Activated CD4-positive, alpha-beta memory T cell treated with anti-CD3 and anti-CD28 coated beads for 36 hours (primary cell): ENCODE results near the gene ZMAT3. TPM values are rescaled to one million over a fixed set of nuclear protein-coding genes. Genes with fewer than 3 reads are reported as not detected.
"Not testable (repeated sequence)": the region's sequence is repeated elsewhere in the genome, so short reads cannot be mapped to it uniquely, and the experiment has no call there.

Source experiments
- CTCF ChIA-PET: fragments of 350-600 bp; sonication (Branson Sonifier 250); formaldehyde crosslinking; loops from one replicate; lab custom pipeline; 2021; ENCODE audit warnings: antibody characterized with exemption, inconsistent platforms; lab: Charles Lee
- POLR2A ChIA-PET: fragments of 350-600 bp; sonication (Branson Sonifier 250); formaldehyde crosslinking; loops from one replicate; lab custom pipeline; 2021; ENCODE audit warnings: antibody characterized with exemption; lab: Charles Lee
- DNase-seq: peaks from one replicate; pipeline ENCODE4 v3.0.0-alpha.2; 2020
- H3K27ac Mint-ChIP-seq: one replicate; pipeline ENCODE4 v1.8.0; 2021; ENCODE audit warnings: mixed read lengths
- H3K27me3 Mint-ChIP-seq: one replicate; pipeline ENCODE4 v1.8.0; 2021; ENCODE audit warnings: mixed read lengths
- H3K36me3 Mint-ChIP-seq: one replicate; pipeline ENCODE4 v1.8.0; 2021; ENCODE audit warnings: mixed read lengths
- H3K4me1 Mint-ChIP-seq: one replicate; pipeline ENCODE4 v1.8.0; 2021; ENCODE audit warnings: low read depth, mixed read lengths
- H3K4me3 Mint-ChIP-seq: one replicate; pipeline ENCODE4 v1.8.0; 2021; ENCODE audit warnings: mild to moderate bottlenecking, mixed read lengths
- H3K9me3 Mint-ChIP-seq: one replicate; pipeline ENCODE4 v1.8.0; 2021; ENCODE audit warnings: mixed read lengths
- intact Hi-C: fragments of 100-400 bp; cut with micrococcal nuclease; formaldehyde crosslinking; loops from one replicate; pipeline ENCODE4 v1.15.1; 2023
- total RNA-seq, 2 experiments: library from RNA; stranded (reverse); gene quantifications; one replicate each; pipeline ENCODE4 v1.2.3, GENCODE V29; 2021

The ZMAT3 gene, protein sequence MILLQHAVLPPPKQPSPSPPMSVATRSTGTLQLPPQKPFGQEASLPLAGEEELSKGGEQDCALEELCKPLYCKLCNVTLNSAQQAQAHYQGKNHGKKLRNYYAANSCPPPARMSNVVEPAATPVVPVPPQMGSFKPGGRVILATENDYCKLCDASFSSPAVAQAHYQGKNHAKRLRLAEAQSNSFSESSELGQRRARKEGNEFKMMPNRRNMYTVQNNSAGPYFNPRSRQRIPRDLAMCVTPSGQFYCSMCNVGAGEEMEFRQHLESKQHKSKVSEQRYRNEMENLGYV
- total RNA-seq = 1 to 10 TPM; 9.0 TPM

DNA sequence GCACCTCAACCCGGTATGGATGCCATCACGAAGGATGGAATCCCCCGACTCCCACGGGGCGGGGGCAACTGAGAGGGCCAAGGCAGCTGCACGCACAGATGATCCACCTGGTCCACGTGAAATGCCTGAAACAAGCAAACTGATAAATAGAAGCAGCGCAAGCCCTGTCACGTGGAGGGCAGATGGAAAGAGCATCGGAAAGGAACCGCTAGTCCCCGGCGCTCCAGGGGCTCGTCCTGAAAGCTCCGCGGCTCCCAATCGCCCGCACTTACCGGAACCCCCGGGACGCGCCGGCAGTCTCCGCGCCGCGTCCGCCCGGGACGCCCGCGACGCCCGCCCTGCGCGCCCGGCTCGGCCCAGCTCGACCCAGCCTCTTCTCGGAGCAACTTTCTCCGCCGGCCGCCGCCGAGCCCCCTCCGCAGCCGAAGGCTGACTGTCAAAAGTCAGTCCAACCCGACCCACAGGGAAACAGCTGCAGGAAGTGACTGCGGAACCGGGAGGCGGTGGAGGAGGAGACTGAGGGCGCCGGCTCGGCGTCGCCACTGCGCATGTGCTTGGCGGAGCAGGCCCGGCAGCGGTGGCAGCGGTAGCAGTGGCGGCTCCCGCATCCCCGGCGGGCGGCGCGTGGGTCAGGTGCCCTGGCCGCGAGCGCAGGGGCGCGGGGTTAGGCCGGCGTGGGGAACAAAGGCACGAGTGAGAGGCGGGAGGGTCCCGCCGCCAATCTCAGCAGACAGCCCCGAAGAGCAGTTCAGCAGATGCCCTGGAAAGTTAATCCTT lies at the start of gene ZMAT3:
Gene ZMAT3 (minus strand): TSS at position 487 of the 777 bp plus-strand sequence. CDS start 4,057 bp downstream, outside the sequence.
- POLR2A ChIA-PET = interaction anchor here (0.6 to 1.6 kb wide), 7 partner anchors 11 to 253 kb away, joined by 3 to 7 read pairs (median 4); partner anchors contain the start of gene ZNF639
- Mint-ChIP-seq H3K9me3 (no peaks in the 10 kb centered on the region), H3K27ac (peak within 1 kb of the TSS; percentile 89), H3K36me3 (peaks cover 4% of the 10 kb centered on the region), H3K27me3 (no peaks in the 10 kb centered on the region), H3K4me3 (peak within 1 kb of the TSS; percentile 96), H3K4me1 (peaks cover 35% of the 10 kb centered on the region)
- CTCF ChIA-PET = interaction anchor here (1.2 to 4.9 kb wide), 5 partner anchors 12 to 250 kb away, joined by 3 to 34 read pairs (median 15); no protein-coding TSS in a partner anchor
- intact Hi-C loops = loop anchor here (1.0 to 2.0 kb wide), 6 partner anchors 35 to 491 kb away; partner anchors contain the start of genes ACTL6A, MFN1 and ZNF639
- peak; percentile 89 for DNase-seq

DNA sequence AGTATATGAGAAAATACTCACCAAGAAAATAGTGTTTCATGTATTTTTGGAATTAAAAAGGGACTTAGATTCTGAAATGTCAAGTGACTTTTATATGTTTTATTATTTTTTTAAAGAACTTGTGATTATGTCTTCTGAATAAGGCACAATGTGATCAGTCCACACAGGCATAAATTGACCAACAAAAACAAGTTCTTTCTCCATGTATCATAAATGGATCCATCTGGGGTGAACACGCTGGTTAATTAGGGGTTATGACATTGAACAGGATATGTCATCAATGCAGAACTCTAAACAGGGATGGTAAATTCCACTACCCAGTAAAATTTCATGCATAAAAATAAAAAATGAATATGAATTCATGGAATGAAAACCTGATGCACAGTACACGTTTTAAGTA lies 45.2 kb upstream of the ZMAT3 start:
- Mint-ChIP-seq H3K9me3 (peaks cover 4% of the 10 kb centered on the region), H3K36me3 (no peaks in the 10 kb centered on the region), H3K4me1 (no peaks in the 10 kb centered on the region), H3K27ac (no peak overlapping the region), H3K27me3 (peaks cover 18% of the 10 kb centered on the region), H3K4me3 (no peak overlapping the region)
- DNase-seq = no peak
- ChIA-PET POLR2A (no interaction called here), CTCF (no interaction called here)
- intact Hi-C loops = no loop called here

DNA sequence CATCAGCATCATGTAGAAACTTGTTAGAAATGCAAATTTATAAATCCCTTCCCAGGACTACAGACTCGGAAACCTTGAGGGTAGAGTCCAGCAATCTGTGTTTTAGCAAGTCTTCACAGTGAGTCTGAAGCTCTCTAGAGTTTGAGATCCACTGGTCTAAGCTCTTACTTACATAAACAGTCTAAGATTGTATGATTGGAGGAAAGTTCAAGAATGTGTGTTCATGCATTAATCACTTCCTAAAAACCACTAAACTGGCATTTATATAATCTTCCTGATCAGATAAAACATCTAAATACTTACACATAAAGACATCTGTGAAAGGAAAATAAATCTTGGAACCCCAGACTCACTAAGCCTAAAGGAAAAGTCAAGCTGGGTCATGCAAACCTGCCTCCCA lies 43.8 kb upstream of the ZMAT3 start:
- H3K9me3 Mint-ChIP-seq, intact Hi-C loops, H3K4me1 Mint-ChIP-seq, H3K36me3 Mint-ChIP-seq, H3K4me3 Mint-ChIP-seq, CTCF ChIA-PET, DNase-seq, POLR2A ChIA-PET, H3K27ac Mint-ChIP-seq: not testable (repeated sequence)
- peaks cover 20% of the 10 kb centered on the region for H3K27me3 Mint-ChIP-seq

DNA sequence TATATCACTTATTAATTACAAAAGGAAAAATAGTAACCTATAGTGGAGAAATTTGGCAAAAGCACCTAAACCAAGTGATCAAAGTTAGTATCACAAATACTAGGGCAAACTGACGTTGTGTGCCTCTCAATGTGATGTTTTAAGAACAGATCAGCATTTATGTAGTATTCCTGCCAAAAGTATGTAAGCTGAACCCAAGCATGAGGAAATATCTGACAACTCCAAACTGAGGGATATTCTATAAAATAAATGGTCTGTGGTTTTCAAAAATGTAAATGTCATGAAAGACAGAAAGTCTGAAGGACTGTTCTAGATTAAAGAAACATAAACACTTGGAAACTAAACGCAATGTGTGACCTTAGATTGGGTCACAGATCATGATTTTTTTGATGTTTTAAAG lies 42.3 kb upstream of the ZMAT3 start:
- intact Hi-C loops = no loop called here
- POLR2A ChIA-PET = no interaction called here

DNA sequence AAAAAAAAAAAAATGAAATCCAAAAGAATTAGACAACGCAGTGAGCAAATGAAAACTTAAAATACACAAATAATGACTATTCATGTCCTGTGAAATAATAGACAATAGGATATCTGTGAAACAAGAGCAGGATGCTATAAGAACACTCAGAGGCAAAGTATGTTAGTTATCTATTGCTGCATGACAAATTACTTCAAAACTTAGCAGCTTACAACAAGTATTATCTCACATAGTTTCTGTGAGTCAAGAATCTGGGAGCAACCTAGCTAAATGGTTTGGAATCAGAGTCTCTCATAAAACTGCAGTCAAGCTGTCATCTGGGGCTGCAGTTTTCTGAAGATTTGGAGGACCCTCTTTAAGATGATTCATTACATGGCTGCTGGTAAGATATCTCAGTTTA lies 36.5 kb upstream of the ZMAT3 start:
- intact Hi-C loops = no loop called here

More for the DNA sequence above, 42.3 kb upstream of the ZMAT3 start:
- Mint-ChIP-seq H3K27me3 (peaks cover 20% of the 10 kb centered on the region), H3K4me3 (no peak overlapping the region), H3K4me1 (no peaks in the 10 kb centered on the region), H3K9me3 (peaks cover 5% of the 10 kb centered on the region), H3K36me3 (peaks cover under 1% of the 10 kb centered on the region), H3K27ac (no peak overlapping the region)
- no peak for DNase-seq
- CTCF ChIA-PET = no interaction called here

DNA sequence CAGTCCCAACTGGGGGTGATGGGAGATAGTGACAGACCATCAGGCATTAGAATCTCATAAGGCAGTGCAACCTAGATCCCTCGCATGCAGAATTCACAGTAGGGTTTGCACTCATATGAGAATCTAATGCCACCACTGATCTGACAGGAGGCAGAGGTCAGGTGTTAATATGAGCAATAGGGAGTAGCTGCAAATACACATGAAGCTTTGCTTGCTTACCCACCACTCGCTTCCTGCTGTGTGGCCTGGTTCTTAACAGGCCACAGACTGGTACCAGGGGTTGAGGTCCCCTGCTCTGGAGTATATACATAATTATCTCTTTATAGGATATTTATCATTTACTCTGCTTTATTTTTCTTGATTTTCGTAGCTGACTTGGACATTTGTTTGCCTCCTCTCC lies 36.0 kb upstream of the ZMAT3 start:
- Mint-ChIP-seq H3K36me3 (peaks cover 2% of the 10 kb centered on the region), H3K9me3 (peaks cover 6% of the 10 kb centered on the region), H3K4me3 (no peak overlapping the region), H3K4me1 (peaks cover 2% of the 10 kb centered on the region), H3K27ac (no peak overlapping the region), H3K27me3 (peaks cover 6% of the 10 kb centered on the region)
- ChIA-PET POLR2A (no interaction called here), CTCF (interaction anchor here (4.5 kb wide), 1 partner anchor 208 kb away, joined by 22 read pairs; no protein-coding TSS in a partner anchor)
- no peak for DNase-seq
- intact Hi-C loops = no loop called here

More for the DNA sequence above, 36.5 kb upstream of the ZMAT3 start:
- Mint-ChIP-seq H3K4me1 (peaks cover 2% of the 10 kb centered on the region), H3K27me3 (peaks cover 11% of the 10 kb centered on the region), H3K9me3 (peaks cover 6% of the 10 kb centered on the region), H3K27ac (no peak overlapping the region), H3K36me3 (peaks cover 2% of the 10 kb centered on the region), H3K4me3 (no peak overlapping the region)
- ChIA-PET POLR2A (no interaction called here), CTCF (interaction anchor here (1.6 to 4.5 kb wide), 2 partner anchors 207 kb away, joined by 5 to 22 read pairs; no protein-coding TSS in a partner anchor)
- DNase-seq = no peak

DNA sequence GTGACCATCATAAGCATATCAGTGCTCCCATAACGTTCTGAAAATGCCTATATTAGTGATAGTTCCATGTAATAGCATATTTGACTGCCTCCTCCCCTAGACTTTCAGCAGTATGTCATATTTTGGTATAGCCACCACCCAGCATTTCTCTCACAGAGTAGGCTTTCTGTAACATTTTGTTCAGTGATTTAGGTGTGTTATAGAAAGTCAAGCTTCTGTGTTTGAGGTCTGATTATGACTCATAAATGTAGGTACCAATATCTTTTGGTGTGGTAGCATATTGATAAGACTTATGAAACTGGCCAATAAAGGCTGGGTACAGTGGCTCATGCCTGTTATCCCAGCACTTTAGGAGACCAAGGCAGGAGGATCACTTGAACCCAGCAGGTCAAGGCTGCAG lies 34.3 kb upstream of the ZMAT3 start:
- Mint-ChIP-seq H3K27me3 (no peaks in the 10 kb centered on the region), H3K4me3 (no peak overlapping the region), H3K4me1 (peaks cover 2% of the 10 kb centered on the region), H3K27ac (no peak overlapping the region), H3K9me3 (peaks cover 3% of the 10 kb centered on the region), H3K36me3 (peaks cover 2% of the 10 kb centered on the region)
- DNase-seq = no peak
- ChIA-PET POLR2A (no interaction called here), CTCF (interaction anchor here (0.6 to 4.5 kb wide), 9 partner anchors 10 to 457 kb away, joined by 3 to 22 read pairs (median 5); partner anchors contain the start of gene ACTL6A)
- intact Hi-C loops = loop anchor here (1.0 kb wide), 3 partner anchors 41 to 210 kb away; no protein-coding TSS in a partner anchor

DNA sequence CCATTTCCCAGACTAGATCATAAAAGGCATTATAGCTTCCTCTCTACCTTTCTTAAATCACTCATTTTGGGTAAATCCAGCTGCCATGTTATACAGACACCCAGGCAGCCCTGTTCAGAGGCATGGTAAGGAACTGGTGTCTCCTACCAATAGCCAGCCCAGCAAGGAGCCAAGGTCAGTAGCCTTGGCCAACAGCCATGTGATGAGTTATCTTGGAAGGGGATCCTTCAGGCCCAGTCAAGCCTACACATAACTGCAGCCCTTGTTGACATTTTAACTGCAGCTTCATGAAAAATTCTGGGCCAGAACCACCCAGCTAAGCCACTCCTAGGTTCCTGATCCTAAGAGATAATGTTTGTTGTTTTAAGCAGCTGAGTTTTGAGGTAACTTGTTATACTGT lies 29.0 kb upstream of the ZMAT3 start:
- Mint-ChIP-seq H3K27me3 (no peaks in the 10 kb centered on the region), H3K36me3 (no peaks in the 10 kb centered on the region), H3K4me1 (peaks cover 4% of the 10 kb centered on the region), H3K4me3 (no peak overlapping the region), H3K27ac (no peak overlapping the region), H3K9me3 (no peaks in the 10 kb centered on the region)
- CTCF ChIA-PET = no interaction called here
- intact Hi-C loops = no loop called here
- POLR2A ChIA-PET = no interaction called here
- DNase-seq = no peak

DNA sequence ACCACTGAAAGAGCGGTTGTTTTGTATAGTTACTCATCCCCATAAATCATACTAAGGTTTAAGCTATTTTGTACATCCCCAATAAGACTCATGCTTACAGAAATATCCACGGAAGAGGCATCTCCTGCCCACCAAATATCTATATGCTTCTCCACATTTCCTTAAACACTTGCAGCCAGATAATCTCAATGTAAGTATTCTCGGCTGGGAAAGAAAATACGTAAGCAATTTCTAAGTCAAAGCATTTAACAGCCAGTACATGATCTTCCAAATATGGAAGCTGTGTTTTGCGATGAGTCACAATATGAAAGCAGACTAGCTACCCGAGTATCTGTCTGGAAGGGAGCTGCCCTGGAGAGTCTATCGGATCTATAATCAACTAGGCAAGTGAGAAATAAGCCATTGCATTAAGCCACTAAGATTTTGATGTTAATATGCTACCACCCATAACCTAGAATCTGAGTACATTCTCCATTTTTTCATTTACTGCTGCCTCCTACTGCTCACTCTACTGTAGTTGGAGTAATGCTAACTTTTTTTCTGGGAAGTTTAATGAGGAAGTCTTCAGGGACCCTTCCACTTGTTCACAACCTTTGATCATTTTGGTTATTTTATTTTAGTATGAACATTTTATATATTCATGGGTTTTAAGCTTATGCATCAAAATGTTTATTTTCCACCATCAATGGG lies 26.9 kb upstream of the ZMAT3 start:
- CTCF ChIA-PET = interaction anchor here (0.7 to 1.1 kb wide), 3 partner anchors 83 to 355 kb away, joined by 3 read pairs; no protein-coding TSS in a partner anchor
- intact Hi-C loops = no loop called here
- Mint-ChIP-seq H3K27ac (no peak overlapping the region), H3K9me3 (no peaks in the 10 kb centered on the region), H3K4me1 (peaks cover 2% of the 10 kb centered on the region), H3K4me3 (no peak overlapping the region), H3K27me3 (no peaks in the 10 kb centered on the region), H3K36me3 (no peaks in the 10 kb centered on the region)
- DNase-seq = no peak
- POLR2A ChIA-PET = interaction anchor here (0.6 kb wide), 1 partner anchor 219 kb away, joined by 4 read pairs; no protein-coding TSS in a partner anchor

DNA sequence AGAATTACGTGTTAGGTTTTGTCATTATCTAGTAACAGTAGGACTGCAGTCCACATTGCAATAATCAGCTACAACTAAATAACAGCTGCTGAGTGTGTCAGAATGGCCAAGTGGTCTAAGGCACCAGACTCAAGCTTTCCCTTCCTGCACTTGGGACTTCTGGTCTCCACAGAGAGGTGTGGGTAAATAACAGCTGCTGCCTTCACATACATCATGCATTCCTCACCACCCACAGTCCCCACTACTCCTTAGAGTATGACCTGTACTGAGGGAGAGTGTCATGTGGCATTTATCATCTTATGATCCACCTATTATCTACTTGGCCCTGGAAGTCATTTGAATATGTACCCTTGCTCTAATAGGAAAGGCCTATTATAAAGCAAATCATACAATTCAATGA lies 22.2 kb upstream of the ZMAT3 start:
- H3K4me3 Mint-ChIP-seq = no peak overlapping the region
- ChIA-PET CTCF (no interaction called here), POLR2A (no interaction called here)

DNA sequence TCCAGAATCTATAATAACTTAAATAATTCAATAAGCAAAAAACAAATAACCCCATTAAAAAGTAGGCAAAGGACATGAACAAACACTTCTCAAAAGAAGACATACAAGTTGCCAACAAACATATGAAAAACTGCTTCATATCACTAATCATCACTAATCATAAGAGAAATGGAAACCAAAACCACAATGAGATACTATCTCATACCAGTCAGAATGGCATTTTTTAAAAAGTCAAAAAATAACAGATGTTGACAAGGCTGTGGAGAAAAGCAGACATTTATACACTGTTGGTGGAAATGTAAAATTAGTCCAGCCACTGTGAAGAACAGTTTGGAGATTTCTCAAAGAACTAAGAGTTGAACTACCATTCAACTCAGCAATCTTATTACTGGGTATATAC lies 19.5 kb upstream of the ZMAT3 start:
- H3K4me1 Mint-ChIP-seq = peaks cover 16% of the 10 kb centered on the region
- no peaks in the 10 kb centered on the region for H3K9me3 Mint-ChIP-seq
- no peak overlapping the region for H3K27ac Mint-ChIP-seq
- H3K27me3 Mint-ChIP-seq = no peaks in the 10 kb centered on the region
- ChIA-PET POLR2A (no interaction called here), CTCF (interaction anchor here (0.6 kb wide), 1 partner anchor 224 kb away, joined by 4 read pairs; no protein-coding TSS in a partner anchor)
- DNase-seq = no peak
- intact Hi-C loops = no loop called here
- H3K36me3 Mint-ChIP-seq = no peaks in the 10 kb centered on the region
- H3K4me3 Mint-ChIP-seq = no peak overlapping the region

More for the DNA sequence above, 22.2 kb upstream of the ZMAT3 start:
- Mint-ChIP-seq H3K4me1 (peaks cover 18% of the 10 kb centered on the region), H3K36me3 (no peaks in the 10 kb centered on the region), H3K9me3 (no peaks in the 10 kb centered on the region), H3K27me3 (no peaks in the 10 kb centered on the region), H3K27ac (no peak overlapping the region)
- intact Hi-C loops = no loop called here
- no peak for DNase-seq
